Erythroblast (primary cell): Measurements from ENCODE around the gene CRLF2.

Experiments used
- GATA1 ChIP-seq: IDR thresholded peaks from 2 replicates; pipeline ENCODE4 v1.6.1; 2011; ENCODE audit warnings: low read depth, mild to moderate bottlenecking, control low read depth, low read length, moderate library complexity
- POLR2A ChIP-seq: IDR thresholded peaks from 2 replicates; pipeline ENCODE4 v1.6.1; 2011; ENCODE audit warnings: mild to moderate bottlenecking, low read length

- no peak for TF ChIP-seq POLR2A
- no peak for TF ChIP-seq GATA1
Measured at GRCh38 chrX:1178580-1179057, 33.8 kb downstream of the CRLF2 start.
